ENCODE measurements around the gene PIK3R1. TPM values are rescaled to one million over a fixed set of nuclear protein-coding genes. Genes with fewer than 3 reads are reported as not detected.

Gene PIK3R1
- total RNA-seq, 3 donors from 2014 or later = 66.7 to 197 (median 74.9) TPM

- no peaks in the 10 kb centered on the region for H3K36me3 ChIP-seq (ENCODE audit: low read depth)
- DNase-seq = no peak
- H3K4me1 ChIP-seq (ENCODE audit: low read depth) = peaks cover 5% of the 10 kb centered on the region
- TF ChIP-seq, protein P1, sequence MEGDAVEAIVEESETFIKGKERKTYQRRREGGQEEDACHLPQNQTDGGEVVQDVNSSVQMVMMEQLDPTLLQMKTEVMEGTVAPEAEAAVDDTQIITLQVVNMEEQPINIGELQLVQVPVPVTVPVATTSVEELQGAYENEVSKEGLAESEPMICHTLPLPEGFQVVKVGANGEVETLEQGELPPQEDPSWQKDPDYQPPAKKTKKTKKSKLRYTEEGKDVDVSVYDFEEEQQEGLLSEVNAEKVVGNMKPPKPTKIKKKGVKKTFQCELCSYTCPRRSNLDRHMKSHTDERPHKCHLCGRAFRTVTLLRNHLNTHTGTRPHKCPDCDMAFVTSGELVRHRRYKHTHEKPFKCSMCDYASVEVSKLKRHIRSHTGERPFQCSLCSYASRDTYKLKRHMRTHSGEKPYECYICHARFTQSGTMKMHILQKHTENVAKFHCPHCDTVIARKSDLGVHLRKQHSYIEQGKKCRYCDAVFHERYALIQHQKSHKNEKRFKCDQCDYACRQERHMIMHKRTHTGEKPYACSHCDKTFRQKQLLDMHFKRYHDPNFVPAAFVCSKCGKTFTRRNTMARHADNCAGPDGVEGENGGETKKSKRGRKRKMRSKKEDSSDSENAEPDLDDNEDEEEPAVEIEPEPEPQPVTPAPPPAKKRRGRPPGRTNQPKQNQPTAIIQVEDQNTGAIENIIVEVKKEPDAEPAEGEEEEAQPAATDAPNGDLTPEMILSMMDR (IDR thresholded peaks at IDR 0.05) = no peak
- ATAC-seq = no peak
- no peaks in the 10 kb centered on the region for H3K9me3 ChIP-seq
- no peak overlapping the region for H3K4me3 ChIP-seq
- intact Hi-C loops (cut with DNase I, micrococcal nuclease) = no loop called here
These were observed 61.2 kb downstream of the PIK3R1 start for GRCh38 chr5:68276740-68277139.

- ATAC-seq (peak; percentile 69), DNase-seq (no peak)
- Histone ChIP-seq H3K4me3 (no peak overlapping the region), H3K4me1 (ENCODE audit: low read depth) (peaks cover 5% of the 10 kb centered on the region), H3K9me3 (no peaks in the 10 kb centered on the region), H3K36me3 (ENCODE audit: low read depth) (no peaks in the 10 kb centered on the region)
- TF ChIP-seq, protein P1 (IDR thresholded peaks at IDR 0.05) = no peak
- intact Hi-C loops (cut with DNase I, micrococcal nuclease) = no loop called here
These were observed 61.9 kb downstream of the PIK3R1 start for GRCh38 chr5:68277431-68277830.

DNA sequence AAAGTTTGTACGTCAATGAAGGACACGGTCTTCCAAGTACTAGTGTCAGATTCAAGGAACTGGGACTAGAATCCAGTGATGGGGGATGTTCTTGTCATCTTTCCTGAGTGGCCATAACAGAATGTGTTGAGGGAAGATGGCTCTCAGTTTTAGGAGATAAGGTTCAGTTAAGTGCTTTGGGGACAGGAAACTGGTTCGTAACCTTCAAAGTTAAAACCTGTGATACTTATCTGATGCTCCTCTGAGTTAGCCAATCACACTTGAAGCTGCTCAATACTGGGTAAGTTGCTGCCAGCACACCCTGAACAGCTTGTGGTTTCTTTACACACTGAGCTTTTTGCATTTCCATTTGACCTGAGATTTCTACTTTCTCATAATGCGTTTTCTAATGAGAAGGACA, 64.4 kb downstream of the PIK3R1 start:
- Histone ChIP-seq H3K4me1 (ENCODE audit: low read depth) (peaks cover 10% of the 10 kb centered on the region), H3K36me3 (ENCODE audit: low read depth) (no peaks in the 10 kb centered on the region)
- peak; percentile 65 for ATAC-seq

GRCh38 chr5:68282001-68282400, 66.4 kb downstream of the PIK3R1 start:
- H3K4me1 ChIP-seq (ENCODE audit: low read depth) = peaks cover 18% of the 10 kb centered on the region
- TF ChIP-seq, protein P1 (IDR thresholded peaks at IDR 0.05) = no peak
- DNase-seq (no peak), ATAC-seq (no peak)
- H3K9me3 ChIP-seq = no peaks in the 10 kb centered on the region
- H3K4me3 ChIP-seq = no peak overlapping the region
- no peaks in the 10 kb centered on the region for H3K36me3 ChIP-seq (ENCODE audit: low read depth)
- intact Hi-C loops (cut with DNase I, micrococcal nuclease) = loop anchor here in 1 of 2 donors (10.0 kb wide), 1 partner anchor 183 kb away; no protein-coding TSS in a partner anchor

More for the DNA sequence above, 64.4 kb downstream of the PIK3R1 start:
- intact Hi-C loops (cut with DNase I, micrococcal nuclease) = loop anchor here in 1 of 2 donors (10.0 kb wide), 1 partner anchor 185 kb away; no protein-coding TSS in a partner anchor
- TF ChIP-seq, protein P1 (IDR thresholded peaks at IDR 0.05) = no peak
- no peak overlapping the region for H3K4me3 ChIP-seq
- DNase-seq = no peak
- no peaks in the 10 kb centered on the region for H3K9me3 ChIP-seq

- Histone ChIP-seq H3K36me3 (ENCODE audit: low read depth) (no peaks in the 10 kb centered on the region), H3K9me3 (no peaks in the 10 kb centered on the region), H3K4me1 (ENCODE audit: low read depth) (peaks cover 26% of the 10 kb centered on the region), H3K4me3 (no peak overlapping the region)
- no peak for DNase-seq
- intact Hi-C loops (cut with DNase I, micrococcal nuclease) = loop anchor here in 1 of 2 donors (10.0 kb wide), 1 partner anchor 181 kb away; no protein-coding TSS in a partner anchor
- TF ChIP-seq, protein P1 (IDR thresholded peaks at IDR 0.05) = no peak
- no peak for ATAC-seq
These were observed 68.2 kb downstream of the PIK3R1 start for GRCh38 chr5:68283766-68284165.
